CD14-positive monocyte (primary cell): ENCODE measurements around the gene KBTBD13. TPM values are rescaled to one million over a fixed set of nuclear protein-coding genes. Genes with fewer than 3 reads are reported as not detected.

Source experiments
- DNase-seq, 3 donors: peaks; one replicate each; pipeline ENCODE4 v3.0.0-alpha.2; 2011 to 2022
- H2AFZ ChIP-seq: 2 replicates; pipeline ENCODE4 v1.6.0; 2012; ENCODE audit warnings: mild to moderate bottlenecking, low read depth, low read length, inconsistent platforms; ENCODE audit not compliant: insufficient read depth, poor library complexity, severe bottlenecking
- H3K27ac ChIP-seq, 2 donors: 1 replicate in 1 of 2; 2 replicates in 1 of 2; pipeline ENCODE4 v1.5.1; 2012 to 2013; ENCODE audit warnings: low read length in 2 of 2, control low read depth in 1 of 2, inconsistent platforms in 1 of 2, low read depth in 1 of 2, mild to moderate bottlenecking in 1 of 2
- H3K27me3 ChIP-seq, 2 donors: one replicate each; pipeline versions ENCODE4 v1.6.0 to v1.6.1; 2011 to 2013; ENCODE audit warnings: low read length in 2 of 2; ENCODE audit not compliant: control insufficient read depth in 2 of 2, insufficient read depth in 2 of 2
- H3K36me3 ChIP-seq, 2 donors: replicated peaks in 1 of 2; 1 replicate in 1 of 2; 2 replicates in 1 of 2; pipeline versions ENCODE4 v1.5.1 to v1.6.1; 2012 to 2013; ENCODE audit warnings: low read length in 2 of 2, control low read depth in 1 of 2, inconsistent platforms in 1 of 2, mild to moderate bottlenecking in 1 of 2; ENCODE audit not compliant: insufficient read depth in 2 of 2, control insufficient read depth in 1 of 2
- H3K4me1 ChIP-seq, 2 donors: 1 replicate in 1 of 2; 2 replicates in 1 of 2; pipeline versions ENCODE4 v1.5.1 to v1.6.1; 2012 to 2013; ENCODE audit warnings: low read length in 2 of 2, control low read depth in 1 of 2, inconsistent platforms in 1 of 2, mild to moderate bottlenecking in 1 of 2, moderate library complexity in 1 of 2; ENCODE audit not compliant: insufficient read depth in 2 of 2, control insufficient read depth in 1 of 2
- H3K4me2 ChIP-seq: replicated peaks from 2 replicates; pipeline ENCODE3; 2012; ENCODE audit warnings: low read length, moderate library complexity, mild to moderate bottlenecking; ENCODE audit not compliant: poor library complexity, severe bottlenecking; ENCODE audit errors: extremely low read depth
- H3K4me3 ChIP-seq, 3 experiments: fragments of 200-600 bp in 1 of 3; sonication (generic) in 1 of 3; replicated peaks in 1 of 3; 1 replicate in 2 of 3; 2 replicates in 1 of 3; pipeline ENCODE4 v1.5.1; 2011 to 2013; ENCODE audit warnings: low read length in 3 of 3, mild to moderate bottlenecking in 3 of 3, control low read depth in 2 of 3, low read depth in 2 of 3, inconsistent platforms in 1 of 3, moderate library complexity in 1 of 3
- H3K79me2 ChIP-seq: 2 replicates; pipeline ENCODE4 v1.6.0; 2012; ENCODE audit warnings: mild to moderate bottlenecking, control low read depth, inconsistent platforms, low read length, moderate library complexity; ENCODE audit not compliant: insufficient read depth
- H3K9ac ChIP-seq: 2 replicates; pipeline ENCODE4 v1.6.0; 2017; ENCODE audit warnings: low read length, mild to moderate bottlenecking; ENCODE audit not compliant: insufficient read depth, poor library complexity, severe bottlenecking
- H3K9me3 ChIP-seq, 2 donors: replicated peaks in 1 of 2; 1 replicate in 1 of 2; 2 replicates in 1 of 2; pipeline versions ENCODE4 v1.5.1 to v1.6.1; 2012 to 2013; ENCODE audit warnings: low read length in 2 of 2, control low read depth in 1 of 2; ENCODE audit not compliant: control insufficient read depth in 1 of 2, insufficient read depth in 1 of 2
- H4K20me1 ChIP-seq: 2 replicates; pipeline ENCODE4 v1.6.0; 2012; ENCODE audit warnings: mild to moderate bottlenecking, low read length, control low read depth, moderate library complexity; ENCODE audit not compliant: insufficient read depth
- H3K27ac Mint-ChIP-seq, 7 donors: one replicate each; pipeline ENCODE4 v1.8.0; 2020; ENCODE audit warnings: mild to moderate bottlenecking in 7 of 7, mixed read lengths in 7 of 7, moderate library complexity in 6 of 7, inconsistent platforms in 2 of 7
- H3K27me3 Mint-ChIP-seq, 3 donors: one replicate each; pipeline ENCODE4 v1.8.0; 2021 to 2022; ENCODE audit warnings: low read depth in 3 of 3, mild to moderate bottlenecking in 3 of 3, mixed read lengths in 3 of 3, moderate library complexity in 3 of 3, inconsistent platforms in 1 of 3
- H3K36me3 Mint-ChIP-seq, 2 donors: one replicate each; pipeline ENCODE4 v1.8.0; 2020; ENCODE audit warnings: mixed read lengths in 2 of 2, inconsistent platforms in 1 of 2, mild to moderate bottlenecking in 1 of 2
- H3K4me1 Mint-ChIP-seq: one replicate; pipeline ENCODE4 v1.8.0; 2020; ENCODE audit warnings: mild to moderate bottlenecking, mixed read lengths
- H3K4me3 Mint-ChIP-seq, 2 donors: one replicate each; pipeline ENCODE4 v1.8.0; 2020; ENCODE audit warnings: mild to moderate bottlenecking in 2 of 2, mixed read lengths in 2 of 2, moderate library complexity in 1 of 2
- H3K9me3 Mint-ChIP-seq, 7 donors: one replicate each; pipeline ENCODE4 v1.8.0; 2020 to 2022; ENCODE audit warnings: mixed read lengths in 7 of 7, mild to moderate bottlenecking in 6 of 7, moderate library complexity in 6 of 7, inconsistent platforms in 2 of 7
- WGBS: methylation state at CpG from one replicate; pipeline ENCODE4 v1.1.5; 2013; ENCODE audit warnings: missing lambda C conversion rate; ENCODE audit not compliant: insufficient coverage; 5-methylcytosine and 5-hydroxymethylcytosine counted together
- intact Hi-C, 2 donors: fragments of 100-400 bp; cut with micrococcal nuclease; formaldehyde crosslinking; loops; one replicate each; pipeline versions ENCODE4 v1.15.0 to v1.15.1; 2023
- polyA plus RNA-seq, 3 donors: library from polyadenylated mRNA; depleted of rRNA in 1 of 3; unstranded in 2 of 3; stranded (reverse) in 1 of 3; fragments of 300-500 nt in 2 of 3; fragments of >200 nt in 1 of 3; fragmentation: Illumina TruSeq in 2 of 3; gene quantifications; 1 replicate in 2 of 3; 2 replicates in 1 of 3; pipeline ENCODE4 v1.2.3, GENCODE V29; 2012 to 2021
- TF ChIP-seq, protein P1 (sequence below): fragments of 200-600 bp; IDR thresholded peaks from one replicate; pipeline ENCODE4 v1.8.0; 2022; ENCODE audit warnings: antibody characterized with exemption, mild to moderate bottlenecking

The KBTBD13 gene
- polyA plus RNA-seq, 3 donors, result not detected

DNA sequence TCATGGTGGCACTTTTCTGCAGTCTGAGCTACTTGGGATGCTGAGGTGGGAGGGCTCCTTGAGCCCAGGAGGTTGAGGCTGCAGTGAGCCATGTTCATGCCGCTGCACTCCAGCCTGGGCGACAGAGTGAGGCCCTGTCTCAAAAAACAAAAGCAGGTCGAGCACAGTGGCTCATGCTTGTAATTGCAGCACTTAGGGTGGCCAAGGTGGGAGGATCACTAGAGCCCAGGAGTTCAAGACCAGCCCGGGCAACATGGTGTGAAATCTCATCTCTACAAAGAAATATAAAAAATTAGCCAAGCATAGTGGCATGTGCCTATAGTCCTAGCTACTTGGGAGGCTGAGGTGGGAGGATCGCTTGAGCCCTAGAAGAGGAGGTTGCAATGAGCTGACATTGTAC is 28.5 kb downstream of the KBTBD13 start:
- H3K27ac Mint-ChIP-seq, result peak overlapping the region in 2 of 7 donors; percentile 46 to 52

DNA sequence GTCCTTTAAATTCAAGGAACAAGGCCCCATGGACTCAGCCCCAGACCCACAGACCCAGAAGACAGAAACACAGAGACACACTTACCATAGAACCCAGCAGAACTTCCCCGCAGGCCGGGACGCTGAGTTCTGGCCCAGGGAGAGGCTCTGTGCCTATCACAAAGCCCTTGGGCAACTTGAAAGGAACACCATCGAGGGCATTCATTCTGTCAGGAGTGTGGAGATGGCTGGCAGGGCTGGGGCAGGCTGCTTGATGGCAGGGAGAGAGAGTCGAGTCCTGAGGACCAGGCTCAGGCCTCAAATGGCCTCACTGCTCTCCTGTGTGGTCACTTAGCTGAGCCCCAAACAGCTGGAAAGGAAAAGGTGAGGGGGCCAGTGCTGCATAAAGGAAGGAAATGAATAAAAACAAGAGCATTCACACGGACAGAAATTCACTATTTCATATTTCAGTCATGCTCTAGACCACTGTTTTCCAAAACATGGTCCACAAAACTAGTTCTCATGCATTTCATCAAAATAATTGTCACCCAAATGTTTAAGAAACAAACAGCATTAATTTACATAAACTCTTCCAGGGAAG is 29.6 kb downstream of the KBTBD13 start:
- Histone ChIP-seq H2AFZ (no peak overlapping the region), H4K20me1 (no peaks in the 10 kb centered on the region), H3K79me2 (no peaks in the 10 kb centered on the region), H3K27me3 (no peaks in the 10 kb centered on the region), H3K9ac (no peak overlapping the region), H3K36me3 (peaks cover 12 to 43% of the 10 kb centered on the region in 2 donors), H3K27ac (no peak overlapping the region), H3K4me2 (no peak overlapping the region), H3K4me3 (no peak overlapping the region), H3K4me1 (peaks cover 8 to 9% of the 10 kb centered on the region in 2 donors), H3K9me3 (no peaks in the 10 kb centered on the region)
- no peaks in the 10 kb centered on the region for H3K9me3 Mint-ChIP-seq
- intact Hi-C loops, result no loop called here
- peaks cover 42 to 52% of the 10 kb centered on the region in 2 donors for H3K36me3 Mint-ChIP-seq
- H3K4me3 Mint-ChIP-seq, result no peak overlapping the region
- TF ChIP-seq, protein P1, sequence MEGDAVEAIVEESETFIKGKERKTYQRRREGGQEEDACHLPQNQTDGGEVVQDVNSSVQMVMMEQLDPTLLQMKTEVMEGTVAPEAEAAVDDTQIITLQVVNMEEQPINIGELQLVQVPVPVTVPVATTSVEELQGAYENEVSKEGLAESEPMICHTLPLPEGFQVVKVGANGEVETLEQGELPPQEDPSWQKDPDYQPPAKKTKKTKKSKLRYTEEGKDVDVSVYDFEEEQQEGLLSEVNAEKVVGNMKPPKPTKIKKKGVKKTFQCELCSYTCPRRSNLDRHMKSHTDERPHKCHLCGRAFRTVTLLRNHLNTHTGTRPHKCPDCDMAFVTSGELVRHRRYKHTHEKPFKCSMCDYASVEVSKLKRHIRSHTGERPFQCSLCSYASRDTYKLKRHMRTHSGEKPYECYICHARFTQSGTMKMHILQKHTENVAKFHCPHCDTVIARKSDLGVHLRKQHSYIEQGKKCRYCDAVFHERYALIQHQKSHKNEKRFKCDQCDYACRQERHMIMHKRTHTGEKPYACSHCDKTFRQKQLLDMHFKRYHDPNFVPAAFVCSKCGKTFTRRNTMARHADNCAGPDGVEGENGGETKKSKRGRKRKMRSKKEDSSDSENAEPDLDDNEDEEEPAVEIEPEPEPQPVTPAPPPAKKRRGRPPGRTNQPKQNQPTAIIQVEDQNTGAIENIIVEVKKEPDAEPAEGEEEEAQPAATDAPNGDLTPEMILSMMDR, result no peak
- WGBS, result 100% methylated on average over 2 of the region's 6 CpGs
- H3K27ac Mint-ChIP-seq, result peak overlapping the region in 1 of 7 donors; percentile 27
- no peak for DNase-seq
- H3K27me3 Mint-ChIP-seq, result peaks cover 0 to 2% (median 0%) of the 10 kb centered on the region in 3 donors
- peaks cover 7% of the 10 kb centered on the region for H3K4me1 Mint-ChIP-seq

More for the DNA sequence above, 28.5 kb downstream of the KBTBD13 start:
- peaks cover 12% of the 10 kb centered on the region for H3K4me1 Mint-ChIP-seq
- H3K79me2 ChIP-seq, result no peaks in the 10 kb centered on the region
- no peak overlapping the region for H3K27ac ChIP-seq
- no peak overlapping the region for H2AFZ ChIP-seq
- H3K4me3 Mint-ChIP-seq, result no peak overlapping the region
- no peak overlapping the region for H3K4me2 ChIP-seq
- H3K4me1 ChIP-seq, result peaks cover 13 to 14% of the 10 kb centered on the region in 2 donors
- H3K36me3 ChIP-seq, result peaks cover 12 to 48% of the 10 kb centered on the region in 2 donors
- H3K4me3 ChIP-seq, result no peak overlapping the region
- H3K36me3 Mint-ChIP-seq, result peaks cover 44 to 58% of the 10 kb centered on the region in 2 donors
- TF ChIP-seq, protein P1, result no peak
- H3K27me3 ChIP-seq, result no peaks in the 10 kb centered on the region
- DNase-seq, result no peak
- 100% methylated on average over 3 of the region's 5 CpGs for WGBS
- H3K9ac ChIP-seq, result no peak overlapping the region
- no peaks in the 10 kb centered on the region for H4K20me1 ChIP-seq
- H3K9me3 ChIP-seq, result no peaks in the 10 kb centered on the region
- H3K27me3 Mint-ChIP-seq, result peaks cover 0 to 2% (median 0%) of the 10 kb centered on the region in 3 donors
- no peaks in the 10 kb centered on the region for H3K9me3 Mint-ChIP-seq
- intact Hi-C loops, result no loop called here
